GM12878 (cell line): Measurements from ENCODE around the gene ENOX1.

Experiments
- BHLHE40 ChIP-seq, 2 experiments: fragments of 450-650 bp in 1 of 2; IDR thresholded peaks; 2 replicates each; pipeline ENCODE4 v1.6.1; 2011 to 2017; ENCODE audit warnings: low read depth in 2 of 2, borderline replicate concordance in 1 of 2, improper control_type of control experiment in 1 of 2, low read length in 1 of 2, mild to moderate bottlenecking in 1 of 2
- CTCF ChIP-seq, 3 experiments: IDR thresholded peaks in 2 of 3; conservative IDR thresholded peaks in 1 of 3; 2 replicates each; pipeline ENCODE4 v1.5.1; 2011; ENCODE audit warnings: low read depth in 3 of 3, low read length in 3 of 3, mild to moderate bottlenecking in 3 of 3, control low read depth in 2 of 3, moderate library complexity in 2 of 3, inconsistent platforms in 1 of 3, mixed read lengths in 1 of 3; ENCODE audit not compliant: control insufficient read depth in 2 of 3, insufficient read depth in 1 of 3; ENCODE audit errors: extremely low read depth in 1 of 3
- EP300 ChIP-seq, 2 experiments: fragments of 150-350 bp in 1 of 2; IDR thresholded peaks; 2 replicates each; pipeline ENCODE4 v1.6.1; 2011 to 2012; ENCODE audit warnings: low read depth in 2 of 2, low read length in 2 of 2, borderline replicate concordance in 1 of 2, improper control_type of control experiment in 1 of 2, inconsistent platforms in 1 of 2; ENCODE audit not compliant: control insufficient read depth in 1 of 2
- EZH2 ChIP-seq: IDR thresholded peaks from 2 replicates; pipeline ENCODE4 v1.6.1; 2012; ENCODE audit warnings: low read depth, mild to moderate bottlenecking, control low read depth, inconsistent platforms, low read length, borderline replicate concordance; ENCODE audit not compliant: control insufficient read depth
- HDAC6 ChIP-seq: fragments of 200-600 bp; sonication (generic); IDR thresholded peaks from one replicate; pipeline ENCODE4 v1.8.0; 2017; ENCODE audit warnings: antibody characterized with exemption; ENCODE audit not compliant: unreplicated experiment
- NKRF ChIP-seq: fragments of 450-650 bp; conservative IDR thresholded peaks from 2 replicates; pipeline ENCODE4 v1.6.1; 2017; ENCODE audit warnings: mild to moderate bottlenecking, moderate library complexity
- NR2C2 ChIP-seq: IDR thresholded peaks from 2 replicates; pipeline ENCODE4 v1.6.1; 2011; ENCODE audit warnings: borderline replicate concordance, low read depth; ENCODE audit not compliant: control insufficient read depth, insufficient read length
- NRF1 ChIP-seq: conservative IDR thresholded peaks from 2 replicates; pipeline ENCODE4 v1.6.1; 2011; ENCODE audit warnings: mild to moderate bottlenecking, low read depth, low read length, improper control_type of control experiment
- POLR2AphosphoS2 ChIP-seq: IDR thresholded peaks from 2 replicates; pipeline ENCODE4 v1.6.1; 2011; ENCODE audit warnings: low read depth, mild to moderate bottlenecking, low read length, improper control_type of control experiment, moderate library complexity
- POLR2AphosphoS5 ChIP-seq: IDR thresholded peaks from 2 replicates; pipeline ENCODE4 v1.6.1; 2011; ENCODE audit warnings: mild to moderate bottlenecking, low read length, inconsistent platforms
- SMC3 ChIP-seq: IDR thresholded peaks from 2 replicates; pipeline ENCODE4 v1.6.1; 2011; ENCODE audit warnings: low read length, improper control_type of control experiment, borderline replicate concordance
- SP1 ChIP-seq: IDR thresholded peaks from one replicate; pipeline ENCODE4 v1.6.1; 2011; ENCODE audit warnings: low read depth, low read length
- ZBTB33 ChIP-seq: fragments of 450-650 bp; IDR thresholded peaks from 2 replicates; pipeline ENCODE4 v1.6.1; 2017; ENCODE audit warnings: mild to moderate bottlenecking

GRCh38 chr13:43773602-43774001 is 13.2 kb downstream of the ENOX1 start:
- no peak for TF ChIP-seq SP1
- TF ChIP-seq NKRF = no peak
- no peak for TF ChIP-seq NR2C2
- no peak for TF ChIP-seq SMC3
- no peak for TF ChIP-seq EZH2
- no peak for TF ChIP-seq HDAC6
- TF ChIP-seq CTCF (IDR thresholded peaks at IDR 0.05 in 2 of 3, conservative IDR thresholded peaks at IDR 0.05 in 1 of 3; ENCODE audit: control insufficient read depth in 2 of 3, extremely low read depth in 1 of 3, insufficient read depth in 1 of 3, low read depth in 3 of 3, low read length in 3 of 3) = no peak
- no peak for TF ChIP-seq POLR2AphosphoS2
- no peak for TF ChIP-seq POLR2AphosphoS5
- no peak for TF ChIP-seq BHLHE40 (IDR thresholded peaks at IDR 0.05; ENCODE audit: borderline replicate concordance in 1 of 2, low read depth in 2 of 2, low read length in 1 of 2)
- no peak for TF ChIP-seq EP300 (IDR thresholded peaks at IDR 0.05; ENCODE audit: borderline replicate concordance in 1 of 2, control insufficient read depth in 1 of 2, low read depth in 2 of 2, low read length in 2 of 2)
- no peak for TF ChIP-seq NRF1
- no peak for TF ChIP-seq ZBTB33
